NCI-H2196 (cell line): Measurements from ENCODE around the gene KCNQ4.

ENCODE experiments used
- DNase-seq: peaks from one replicate; lab custom pipeline; 2025; ENCODE audit not compliant: unreplicated experiment; lab: John Stamatoyannopoulos, UW

Gene KCNQ4

GRCh38 chr1:40818264-40818961 lies 34.8 kb downstream of the KCNQ4 start:
- DNase-seq: no peak

- no peak for DNase-seq
These were observed 35.5 kb downstream of the KCNQ4 start for GRCh38 chr1:40819101-40819500.

GRCh38 chr1:40820251-40820797 lies 36.7 kb downstream of the KCNQ4 start:
- DNase-seq: no peak

- no peak for DNase-seq
These were observed 37.5 kb downstream of the KCNQ4 start for GRCh38 chr1:40820911-40821693.

- no peak for DNase-seq
These were observed 39.3 kb downstream of the KCNQ4 start for GRCh38 chr1:40822890-40823289.

- no peak for DNase-seq
These were observed 39.8 kb downstream of the KCNQ4 start for GRCh38 chr1:40823345-40823744.

GRCh38 chr1:40823983-40824382 lies 40.4 kb downstream of the KCNQ4 start:
- no peak for DNase-seq

- no peak for DNase-seq
These were observed 41.2 kb downstream of the KCNQ4 start for GRCh38 chr1:40824591-40825434.

- DNase-seq: no peak
These were observed 41.8 kb downstream of the KCNQ4 start for GRCh38 chr1:40825435-40825788.

GRCh38 chr1:40825996-40826395 lies 42.4 kb downstream of the KCNQ4 start:
- DNase-seq: no peak

- DNase-seq: no peak
These were observed 46.2 kb downstream of the KCNQ4 start for GRCh38 chr1:40829631-40830245.

GRCh38 chr1:40830419-40830943 lies 46.9 kb downstream of the KCNQ4 start:
- DNase-seq: no peak

GRCh38 chr1:40831001-40831732 lies 47.6 kb downstream of the KCNQ4 start:
- no peak for DNase-seq

- DNase-seq: no peak
These were observed 50.4 kb downstream of the KCNQ4 start for GRCh38 chr1:40833979-40834378.

GRCh38 chr1:40834968-40835545 lies 51.5 kb downstream of the KCNQ4 start:
- DNase-seq: no peak

GRCh38 chr1:40836283-40836682 lies 52.7 kb downstream of the KCNQ4 start:
- DNase-seq: no peak

- no peak for DNase-seq
These were observed 54.0 kb downstream of the KCNQ4 start for GRCh38 chr1:40837601-40838000.

- no peak for DNase-seq
These were observed 54.7 kb downstream of the KCNQ4 start for GRCh38 chr1:40838045-40838979.
